Glomerular endothelial cell (primary cell): ENCODE measurements around the gene TWIST2. TPM values are rescaled to one million over a fixed set of nuclear protein-coding genes. Genes with fewer than 3 reads are reported as not detected.

Experiments used
- DNase-seq: peaks from one replicate; pipeline ENCODE4 v3.0.0-alpha.2; 2011; ENCODE audit warnings: low read depth, low spot score; ENCODE audit errors: extremely low read depth
- total RNA-seq: library from RNA; depleted of rRNA; stranded (reverse); fragments of >200 nt; gene quantifications from 2 replicates; pipeline ENCODE4 v1.2.3, GENCODE V29; 2015

The TWIST2 gene
- total RNA-seq, 1 donor from 2014 or later, result 7.2 TPM

DNA sequence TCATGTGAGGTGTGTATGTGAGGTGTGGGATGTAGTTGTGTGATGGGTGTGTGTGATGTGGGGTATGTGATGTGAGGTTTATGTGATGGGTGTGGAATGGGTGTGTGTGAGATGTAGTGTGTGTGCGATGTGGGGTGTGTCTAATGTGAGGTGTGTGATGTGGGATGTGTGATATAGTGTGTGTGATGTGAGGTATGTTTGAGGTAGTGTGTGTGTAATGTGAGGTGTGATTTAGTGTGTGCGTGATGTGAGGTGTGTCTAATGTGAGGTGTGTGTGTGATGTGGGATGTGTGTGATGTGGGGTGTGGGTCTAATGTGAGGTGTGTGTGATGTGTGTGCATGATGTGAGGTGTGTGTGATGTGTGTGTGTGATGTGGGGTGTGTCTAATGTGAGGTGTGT, 55.3 kb downstream of the TWIST2 start:
- DNase-seq, result no peak

DNA sequence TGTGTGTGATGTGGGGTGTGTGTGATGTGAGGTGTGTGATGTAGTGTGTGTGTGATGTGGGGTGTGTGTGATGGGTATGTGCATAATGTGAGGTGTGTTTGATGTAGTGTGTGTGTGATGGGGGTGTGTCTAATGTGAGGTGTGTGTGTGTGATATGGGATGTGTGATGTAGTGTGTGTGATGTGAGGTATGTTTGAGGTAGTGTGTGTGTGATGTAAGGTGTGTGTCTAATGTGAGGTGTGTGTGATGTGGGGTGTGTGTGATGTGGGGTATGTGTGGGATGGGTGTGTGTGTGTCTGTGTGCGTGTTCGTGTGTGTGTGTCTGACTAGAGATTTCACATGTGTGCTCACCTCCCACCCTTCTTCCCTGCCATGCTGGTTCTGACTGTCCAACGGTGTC, 56.3 kb downstream of the TWIST2 start:
- no peak for DNase-seq

DNA sequence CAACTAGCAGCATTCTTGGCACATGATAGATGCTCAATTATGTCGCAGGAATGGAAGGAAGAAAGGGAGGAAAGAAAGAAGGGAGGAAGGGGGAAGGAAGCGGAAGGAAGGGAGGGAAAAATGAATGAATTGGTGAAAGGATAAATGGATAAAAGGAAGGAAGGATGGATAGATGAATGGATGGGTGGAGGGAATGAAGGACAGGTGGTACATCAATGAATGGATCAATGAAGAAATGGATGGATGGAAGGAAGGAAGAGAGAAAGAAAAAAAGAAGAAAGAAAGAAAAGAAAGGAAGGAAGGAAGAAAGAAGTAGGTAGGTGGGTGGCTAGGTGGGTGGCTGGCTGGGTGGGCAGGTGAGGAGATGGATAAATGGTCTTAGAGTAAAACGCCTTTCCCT, 56.8 kb downstream of the TWIST2 start:
- no peak for DNase-seq

- DNase-seq, result no peak
These were observed 57.3 kb downstream of the TWIST2 start for GRCh38 chr2:238905224-238905623.

DNA sequence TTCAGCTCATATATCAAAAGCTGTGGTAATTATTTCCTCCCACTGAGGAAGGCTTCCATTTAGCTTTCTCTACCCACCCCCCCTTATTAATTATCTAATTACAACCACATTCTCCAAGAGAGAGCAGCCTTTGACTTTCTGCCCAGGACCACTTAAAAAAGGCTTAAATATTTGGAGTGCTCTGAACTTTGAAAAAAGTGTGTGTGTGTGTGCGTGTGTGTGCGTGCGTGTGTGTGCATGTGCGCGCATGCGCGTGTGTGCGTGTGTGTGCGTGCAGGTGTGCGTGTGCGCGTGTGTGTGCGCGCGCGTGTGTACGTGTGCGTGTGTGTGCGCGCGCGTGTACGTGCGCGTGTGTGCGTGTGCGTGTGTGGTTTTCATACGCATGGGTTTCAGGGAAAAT, 57.8 kb downstream of the TWIST2 start:
- no peak for DNase-seq

DNA sequence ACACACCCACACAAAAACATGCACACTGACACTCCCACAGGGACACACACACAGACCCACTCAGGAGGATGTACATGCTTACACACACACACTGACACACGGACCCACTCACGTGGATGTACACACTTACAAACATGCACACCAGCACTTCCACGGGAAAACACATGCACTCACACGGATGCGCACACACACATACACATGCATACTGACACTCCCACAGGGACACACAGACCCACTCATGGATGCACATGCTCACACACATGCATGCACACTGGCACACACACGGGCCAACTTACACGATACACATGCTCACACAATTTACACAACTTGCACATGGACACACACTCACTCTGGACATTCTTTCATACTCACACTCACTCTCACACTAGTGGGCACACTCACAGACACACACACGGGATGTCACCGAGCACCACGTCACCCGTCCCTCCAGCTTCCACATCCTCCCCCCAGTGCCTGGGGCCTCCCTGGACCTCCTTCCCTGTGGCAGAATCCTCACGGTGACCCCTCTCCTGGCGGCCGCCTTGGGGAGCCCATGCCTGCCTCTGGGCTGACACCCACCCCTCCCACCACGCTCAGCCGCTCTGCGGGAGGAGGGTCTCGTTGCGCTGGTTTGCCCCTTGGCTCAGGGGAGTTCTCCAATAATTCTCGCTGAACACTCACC, 58.5 kb downstream of the TWIST2 start:
- no peak for DNase-seq

DNA sequence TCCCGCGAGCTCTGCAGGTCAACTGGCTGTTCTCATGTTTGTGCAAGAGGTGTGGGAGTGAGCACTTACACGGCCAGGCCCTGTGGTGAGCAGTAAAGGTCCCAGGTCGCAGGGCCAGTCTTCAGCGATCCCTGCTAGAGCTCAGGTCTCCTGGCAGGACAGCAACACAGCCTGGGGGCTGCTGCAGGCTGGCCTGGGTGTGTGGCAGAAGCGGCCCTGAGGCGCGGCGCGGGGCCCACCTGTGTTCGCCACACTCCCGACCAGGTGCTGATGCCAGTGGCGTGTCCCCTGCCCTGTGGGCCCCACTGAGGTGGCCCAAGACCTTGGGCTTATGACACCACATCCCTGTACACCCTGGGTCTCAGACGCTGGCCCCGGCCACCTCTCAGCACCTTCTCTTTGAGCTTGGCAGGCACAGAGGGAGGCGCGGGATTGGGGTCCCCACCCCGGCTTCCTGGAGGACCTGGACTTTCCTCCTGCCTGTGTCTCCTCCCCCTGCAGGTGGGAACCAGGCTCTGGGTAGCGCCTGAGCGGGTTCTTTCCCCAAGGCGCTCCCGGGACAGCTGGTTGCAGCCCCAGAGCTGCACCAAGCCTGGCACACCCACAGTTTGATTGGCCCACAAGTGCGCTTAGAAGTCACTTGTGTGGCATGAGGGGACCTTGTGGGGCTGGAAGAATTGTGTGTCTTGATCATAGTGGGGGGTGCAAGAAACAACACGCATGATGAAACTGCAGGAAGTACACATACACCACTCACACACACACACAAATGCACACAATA, 59.2 kb downstream of the TWIST2 start:
- no peak for DNase-seq

DNA sequence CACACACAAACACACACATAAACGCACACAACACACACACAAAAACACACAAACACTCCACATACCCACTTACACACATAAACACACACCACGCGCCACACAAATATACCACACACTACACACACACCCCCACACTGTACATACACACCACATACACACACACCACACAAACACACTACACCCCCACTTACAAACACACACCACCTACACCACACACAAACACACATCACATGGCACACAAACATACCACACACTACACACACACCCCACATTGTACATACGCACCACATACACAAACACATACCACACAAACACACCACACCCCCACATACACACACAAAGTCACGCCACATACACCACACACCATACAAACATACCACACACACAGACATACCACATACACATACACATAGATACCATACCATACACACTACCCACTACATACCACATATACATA, 59.9 kb downstream of the TWIST2 start:
- no peak for DNase-seq

DNA sequence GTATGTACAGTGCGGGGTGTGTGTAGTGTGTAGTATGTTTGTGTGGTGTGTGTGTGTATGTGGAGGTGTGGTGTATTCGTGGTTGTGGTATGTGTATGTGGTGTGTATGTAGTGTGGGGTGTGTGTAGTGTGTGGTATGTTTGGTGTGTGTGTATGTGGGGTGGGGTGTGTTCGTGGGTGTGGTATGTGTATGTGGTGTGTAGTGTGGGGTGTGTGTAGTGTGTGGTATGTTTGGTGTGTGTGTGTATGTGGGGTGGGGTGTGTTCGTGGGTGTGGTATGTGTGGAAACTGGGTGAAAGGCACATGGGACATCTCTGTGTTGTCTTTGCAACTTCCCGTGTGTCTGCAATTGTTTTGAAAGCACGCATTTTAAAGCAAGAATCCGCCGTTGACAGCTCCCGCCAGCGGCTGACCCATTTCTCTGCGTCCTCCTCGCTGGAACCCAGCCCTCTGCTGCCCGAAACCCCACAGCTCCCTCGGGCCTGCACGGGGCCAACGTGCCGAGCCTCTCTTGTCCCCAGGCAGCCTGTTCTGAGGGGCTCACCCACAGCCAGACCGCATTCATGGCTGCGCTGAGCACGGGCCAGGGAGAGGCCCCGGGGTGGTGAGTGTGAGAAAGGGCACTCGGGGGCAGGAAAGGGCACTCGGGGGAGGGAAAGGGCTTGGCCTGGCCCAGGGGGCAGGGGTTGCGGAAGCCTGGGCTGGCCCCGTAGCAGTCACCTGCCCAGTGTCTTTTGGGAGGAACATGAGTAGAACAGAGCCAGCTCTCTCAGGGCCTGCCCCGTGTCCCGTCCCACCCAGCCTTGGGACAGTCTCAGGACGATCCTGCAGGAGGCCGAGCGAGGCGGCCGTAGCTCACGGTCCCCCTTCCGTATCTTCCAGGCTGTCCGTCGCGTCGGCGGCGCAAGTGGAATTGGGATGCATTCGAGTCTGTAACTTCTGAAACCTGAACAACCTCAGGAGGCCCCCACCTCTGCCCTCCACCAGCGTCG, 61.4 kb downstream of the TWIST2 start:
- DNase-seq, result no peak

DNA sequence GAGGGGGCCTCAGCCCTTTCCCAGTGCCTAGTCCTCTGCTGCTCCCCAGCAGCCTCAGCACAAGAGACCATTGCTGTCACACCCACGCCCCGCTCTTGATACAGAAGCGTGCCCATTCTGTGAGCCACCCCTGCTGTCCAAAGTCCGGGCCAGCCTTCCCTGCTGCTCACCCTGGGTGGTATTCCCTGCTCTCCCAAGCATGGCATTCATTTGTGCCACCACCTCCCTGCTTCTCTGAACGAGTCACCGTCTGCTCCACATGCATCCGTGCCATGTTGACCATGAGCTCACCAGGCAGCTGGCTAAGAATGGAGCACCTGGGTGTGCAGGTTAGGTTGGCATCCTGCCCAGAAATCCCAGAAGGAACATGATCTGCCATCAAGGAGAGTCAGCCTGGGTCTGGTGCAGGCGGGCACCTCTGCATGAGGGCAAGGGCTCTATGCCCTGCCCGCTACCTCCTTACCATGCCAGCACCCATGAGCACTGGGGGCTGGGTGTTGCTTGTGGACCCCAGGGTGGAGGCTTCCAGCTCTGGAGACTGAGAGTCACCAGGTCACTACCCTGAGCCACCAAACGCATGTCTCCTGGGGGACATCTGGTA, 63.0 kb downstream of the TWIST2 start:
- no peak for DNase-seq

DNA sequence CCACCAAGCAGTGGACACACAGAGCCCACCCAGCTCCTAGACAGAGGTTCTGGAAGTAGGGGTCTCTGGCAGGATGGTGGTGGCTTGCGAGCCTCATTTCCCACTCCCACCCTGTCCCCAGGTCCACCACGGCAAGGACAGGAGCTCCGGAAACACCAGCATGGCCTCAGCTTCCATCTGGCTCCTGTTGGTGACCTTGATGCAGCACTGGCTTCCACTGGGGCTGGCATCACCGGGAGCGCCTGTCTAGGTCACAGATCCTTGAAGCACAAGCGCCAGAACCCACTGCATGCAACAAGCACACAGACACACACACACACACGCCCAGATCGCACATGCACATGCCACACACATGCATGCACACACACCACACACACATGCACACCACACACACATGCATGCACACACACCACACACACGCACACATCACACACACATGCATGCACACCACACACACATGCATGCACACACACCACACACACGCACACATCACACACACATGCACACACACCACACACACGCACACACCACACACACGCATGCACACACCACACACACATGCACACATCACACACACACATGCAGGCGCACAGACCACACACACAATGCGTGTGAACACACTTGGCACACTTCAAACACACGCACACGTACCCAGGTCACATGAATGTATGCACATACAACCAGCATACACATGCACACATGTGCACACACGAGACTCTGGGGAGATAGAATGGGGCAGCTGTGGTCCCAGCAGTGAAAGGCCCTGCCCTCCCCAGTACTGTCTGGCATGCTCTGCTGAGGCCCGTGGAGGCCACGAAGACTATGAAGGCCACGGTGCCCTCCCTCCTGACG, 63.7 kb downstream of the TWIST2 start:
- DNase-seq, result no peak

- no peak for DNase-seq
These were observed 64.5 kb downstream of the TWIST2 start for GRCh38 chr2:238912228-238912915.

GRCh38 chr2:238912916-238913875, 65.3 kb downstream of the TWIST2 start:
- DNase-seq, result no peak

DNA sequence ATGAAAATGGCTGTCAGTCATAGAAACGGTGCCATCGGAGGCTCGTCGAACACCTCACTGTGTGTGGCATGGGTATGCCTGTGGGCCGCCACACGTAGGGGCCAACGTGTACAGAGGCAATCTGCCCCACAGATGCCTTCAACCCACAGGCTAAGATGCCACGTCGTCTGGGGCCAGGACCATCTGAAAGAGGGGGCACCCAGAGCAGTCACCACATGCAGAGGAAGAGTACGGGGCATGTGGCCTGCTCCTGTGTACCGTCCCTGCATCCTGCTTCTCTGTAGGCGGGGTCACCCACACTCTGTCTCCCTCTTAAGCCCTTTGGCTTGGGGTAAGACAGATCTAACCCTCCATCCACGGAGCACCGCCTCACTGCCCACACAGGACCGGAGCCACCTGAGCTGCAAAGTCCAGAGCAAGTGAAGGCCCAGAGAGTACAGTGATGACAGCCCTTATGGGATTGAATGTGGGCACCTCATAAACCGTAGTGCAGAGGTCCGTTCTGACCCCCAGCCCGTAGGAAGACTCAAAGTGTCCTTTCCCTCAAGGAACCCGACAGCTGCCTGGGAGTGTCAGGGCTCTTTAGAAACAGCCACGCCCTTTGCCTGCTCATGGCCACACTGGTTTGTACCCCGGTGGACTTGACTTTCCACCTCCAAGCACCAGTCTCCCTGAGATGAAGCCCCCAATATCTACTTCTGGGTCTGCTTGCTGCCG, 66.2 kb downstream of the TWIST2 start:
- DNase-seq, result no peak

DNA sequence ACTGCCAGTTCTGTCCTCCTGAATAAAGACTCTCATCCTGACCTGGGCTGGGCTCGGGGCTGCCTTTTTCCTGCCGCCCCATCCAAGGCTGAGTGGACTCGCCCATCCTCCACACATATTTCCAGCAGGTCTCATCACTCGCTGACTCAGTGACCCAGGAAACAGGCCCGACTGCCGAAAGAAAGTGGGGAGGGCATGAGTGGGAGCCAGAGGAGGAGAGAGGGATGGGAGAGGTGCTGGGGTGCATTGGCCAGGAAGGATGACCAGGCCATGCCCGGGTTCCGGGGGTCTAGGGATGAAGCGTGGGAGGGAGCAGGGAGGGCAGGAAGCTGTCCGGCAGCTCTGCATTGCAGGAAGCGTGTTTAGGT, 66.7 kb downstream of the TWIST2 start:
- no peak for DNase-seq

GRCh38 chr2:238915196-238915595, 67.3 kb downstream of the TWIST2 start:
- DNase-seq, result no peak

- no peak for DNase-seq
These were observed 67.7 kb downstream of the TWIST2 start for GRCh38 chr2:238915596-238915995.
